ENCODE measurements around the gene MIB2.
"Not testable (repeated sequence)": the region's sequence is repeated elsewhere in the genome, so short reads cannot be mapped to it uniquely, and the experiment has no call there.

DNA sequence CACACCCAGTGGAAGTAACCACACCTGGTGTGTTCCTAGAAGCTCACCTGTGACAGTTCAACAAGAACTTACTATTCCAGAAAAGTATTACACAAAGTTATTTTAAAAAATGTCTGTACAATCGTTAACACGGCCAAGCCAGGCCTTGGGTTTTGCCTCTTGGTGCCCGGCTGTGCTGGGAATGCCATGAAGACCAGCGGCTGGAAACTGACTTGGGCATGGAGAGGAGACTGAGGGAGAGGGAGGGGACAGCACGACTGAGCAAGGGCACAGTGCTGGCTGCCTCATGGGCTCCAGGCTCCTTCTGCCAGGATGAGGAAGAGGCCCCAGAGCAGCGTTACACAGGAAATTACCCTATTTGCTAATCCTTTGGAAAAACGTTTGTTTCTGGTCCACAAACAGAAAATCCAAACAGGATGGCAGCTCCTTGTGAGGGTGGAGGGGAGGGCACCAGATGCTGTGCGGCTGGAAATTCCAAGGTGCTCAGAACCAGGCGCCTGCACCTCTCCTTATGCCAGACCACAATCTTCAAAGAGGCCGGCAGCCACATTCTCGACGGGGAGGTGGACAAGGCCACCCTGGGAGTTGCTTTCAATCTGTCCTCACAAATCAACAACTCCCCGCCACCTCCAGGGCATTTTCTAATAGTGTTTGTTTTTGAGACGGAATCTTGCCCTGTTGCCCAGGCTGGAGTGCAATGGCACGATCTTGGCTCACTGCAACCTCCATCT is 47.7 kb downstream of the MIB2 start:
- TF ChIP-seq, protein P1, sequence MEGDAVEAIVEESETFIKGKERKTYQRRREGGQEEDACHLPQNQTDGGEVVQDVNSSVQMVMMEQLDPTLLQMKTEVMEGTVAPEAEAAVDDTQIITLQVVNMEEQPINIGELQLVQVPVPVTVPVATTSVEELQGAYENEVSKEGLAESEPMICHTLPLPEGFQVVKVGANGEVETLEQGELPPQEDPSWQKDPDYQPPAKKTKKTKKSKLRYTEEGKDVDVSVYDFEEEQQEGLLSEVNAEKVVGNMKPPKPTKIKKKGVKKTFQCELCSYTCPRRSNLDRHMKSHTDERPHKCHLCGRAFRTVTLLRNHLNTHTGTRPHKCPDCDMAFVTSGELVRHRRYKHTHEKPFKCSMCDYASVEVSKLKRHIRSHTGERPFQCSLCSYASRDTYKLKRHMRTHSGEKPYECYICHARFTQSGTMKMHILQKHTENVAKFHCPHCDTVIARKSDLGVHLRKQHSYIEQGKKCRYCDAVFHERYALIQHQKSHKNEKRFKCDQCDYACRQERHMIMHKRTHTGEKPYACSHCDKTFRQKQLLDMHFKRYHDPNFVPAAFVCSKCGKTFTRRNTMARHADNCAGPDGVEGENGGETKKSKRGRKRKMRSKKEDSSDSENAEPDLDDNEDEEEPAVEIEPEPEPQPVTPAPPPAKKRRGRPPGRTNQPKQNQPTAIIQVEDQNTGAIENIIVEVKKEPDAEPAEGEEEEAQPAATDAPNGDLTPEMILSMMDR (IDR thresholded peaks at IDR 0.05), result not testable (repeated sequence)
- not testable (repeated sequence) for TF ChIP-seq EP300, POLR2A (IDR thresholded peaks at IDR 0.05)

Data from ovary (tissue), 3 donors.